ENCODE measurements around the gene NUFIP1. TPM values are rescaled to one million over a fixed set of nuclear protein-coding genes. Genes with fewer than 3 reads are reported as not detected.

NUFIP1 gene
- total RNA-seq, 1 donor from 2014 or later, result 8.8 TPM

DNA sequence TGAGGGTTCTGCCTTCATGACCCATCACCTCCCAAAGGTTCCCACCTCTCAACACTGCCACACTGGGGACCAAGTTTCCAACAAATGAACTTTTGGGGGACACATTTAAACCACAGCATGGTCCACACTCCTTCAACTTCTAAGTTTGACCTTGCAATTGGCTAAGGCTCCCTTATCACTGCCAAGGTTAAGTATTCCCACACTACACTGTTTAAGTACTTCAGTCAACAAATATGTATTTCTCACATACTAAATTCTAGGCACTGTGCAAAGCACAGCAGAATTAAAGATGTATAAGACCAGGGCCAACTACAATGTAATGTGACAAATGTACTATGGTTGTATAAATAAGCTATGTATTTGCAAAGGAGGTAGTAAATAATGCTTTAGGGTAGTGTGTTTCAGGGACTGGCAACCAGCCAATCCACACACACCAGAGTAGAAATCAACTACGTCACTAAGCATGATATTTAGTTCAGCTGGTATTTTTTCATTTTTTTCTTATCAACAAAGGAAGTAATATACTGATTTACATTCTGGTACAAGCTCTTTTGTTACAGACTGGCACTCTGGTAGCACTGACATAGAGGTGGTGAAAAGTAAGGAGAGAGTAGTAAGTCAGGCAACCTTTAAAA is 12.2 kb downstream of the NUFIP1 start:
- H3K9me3 Mint-ChIP-seq (ENCODE audit: low read depth), result no peaks in the 10 kb centered on the region
- H3K4me1 Mint-ChIP-seq (ENCODE audit: low read depth), result no peaks in the 10 kb centered on the region
- DNase-seq (ENCODE audit: low spot score, unreplicated experiment), result no peak
- H3K4me3 Mint-ChIP-seq (ENCODE audit: low read depth), result no peak overlapping the region
- TF ChIP-seq, protein P1, sequence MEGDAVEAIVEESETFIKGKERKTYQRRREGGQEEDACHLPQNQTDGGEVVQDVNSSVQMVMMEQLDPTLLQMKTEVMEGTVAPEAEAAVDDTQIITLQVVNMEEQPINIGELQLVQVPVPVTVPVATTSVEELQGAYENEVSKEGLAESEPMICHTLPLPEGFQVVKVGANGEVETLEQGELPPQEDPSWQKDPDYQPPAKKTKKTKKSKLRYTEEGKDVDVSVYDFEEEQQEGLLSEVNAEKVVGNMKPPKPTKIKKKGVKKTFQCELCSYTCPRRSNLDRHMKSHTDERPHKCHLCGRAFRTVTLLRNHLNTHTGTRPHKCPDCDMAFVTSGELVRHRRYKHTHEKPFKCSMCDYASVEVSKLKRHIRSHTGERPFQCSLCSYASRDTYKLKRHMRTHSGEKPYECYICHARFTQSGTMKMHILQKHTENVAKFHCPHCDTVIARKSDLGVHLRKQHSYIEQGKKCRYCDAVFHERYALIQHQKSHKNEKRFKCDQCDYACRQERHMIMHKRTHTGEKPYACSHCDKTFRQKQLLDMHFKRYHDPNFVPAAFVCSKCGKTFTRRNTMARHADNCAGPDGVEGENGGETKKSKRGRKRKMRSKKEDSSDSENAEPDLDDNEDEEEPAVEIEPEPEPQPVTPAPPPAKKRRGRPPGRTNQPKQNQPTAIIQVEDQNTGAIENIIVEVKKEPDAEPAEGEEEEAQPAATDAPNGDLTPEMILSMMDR (IDR thresholded peaks at IDR 0.05; ENCODE audit: unreplicated experiment), result no peak
- peaks cover 11% of the 10 kb centered on the region for H3K36me3 Mint-ChIP-seq (ENCODE audit: insufficient read depth)
- no peaks in the 10 kb centered on the region for H3K27me3 Mint-ChIP-seq
- H3K27ac Mint-ChIP-seq, result no peak overlapping the region

DNA sequence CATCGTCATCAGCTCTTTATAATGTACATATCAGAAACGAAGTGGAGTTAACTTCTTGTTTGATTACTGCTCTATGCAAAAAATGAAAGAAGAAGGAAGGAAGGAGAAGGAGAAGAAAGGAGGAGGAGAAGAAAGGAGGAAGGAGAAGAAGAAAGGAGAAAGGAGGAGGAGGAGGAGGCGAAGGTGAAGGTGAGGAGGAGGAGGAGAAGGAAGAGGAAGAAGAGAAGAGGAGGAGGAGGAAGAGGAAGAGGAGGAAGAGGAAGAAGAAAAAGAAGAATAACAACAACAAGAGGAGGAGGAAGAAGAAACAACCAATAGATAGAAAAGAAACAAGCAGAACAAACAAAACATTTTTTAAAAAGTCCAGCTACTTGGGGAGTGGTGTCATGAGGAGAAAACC is 13.1 kb downstream of the NUFIP1 start:
- peaks cover 11% of the 10 kb centered on the region for H3K36me3 Mint-ChIP-seq (ENCODE audit: insufficient read depth)
- DNase-seq (ENCODE audit: low spot score, unreplicated experiment), result no peak
- no peaks in the 10 kb centered on the region for H3K27me3 Mint-ChIP-seq
- TF ChIP-seq, protein P1 (IDR thresholded peaks at IDR 0.05; ENCODE audit: unreplicated experiment), result no peak
- H3K9me3 Mint-ChIP-seq (ENCODE audit: low read depth), result no peaks in the 10 kb centered on the region
- no peaks in the 10 kb centered on the region for H3K4me1 Mint-ChIP-seq (ENCODE audit: low read depth)
- no peak overlapping the region for H3K27ac Mint-ChIP-seq
- no peak overlapping the region for H3K4me3 Mint-ChIP-seq (ENCODE audit: low read depth)

DNA sequence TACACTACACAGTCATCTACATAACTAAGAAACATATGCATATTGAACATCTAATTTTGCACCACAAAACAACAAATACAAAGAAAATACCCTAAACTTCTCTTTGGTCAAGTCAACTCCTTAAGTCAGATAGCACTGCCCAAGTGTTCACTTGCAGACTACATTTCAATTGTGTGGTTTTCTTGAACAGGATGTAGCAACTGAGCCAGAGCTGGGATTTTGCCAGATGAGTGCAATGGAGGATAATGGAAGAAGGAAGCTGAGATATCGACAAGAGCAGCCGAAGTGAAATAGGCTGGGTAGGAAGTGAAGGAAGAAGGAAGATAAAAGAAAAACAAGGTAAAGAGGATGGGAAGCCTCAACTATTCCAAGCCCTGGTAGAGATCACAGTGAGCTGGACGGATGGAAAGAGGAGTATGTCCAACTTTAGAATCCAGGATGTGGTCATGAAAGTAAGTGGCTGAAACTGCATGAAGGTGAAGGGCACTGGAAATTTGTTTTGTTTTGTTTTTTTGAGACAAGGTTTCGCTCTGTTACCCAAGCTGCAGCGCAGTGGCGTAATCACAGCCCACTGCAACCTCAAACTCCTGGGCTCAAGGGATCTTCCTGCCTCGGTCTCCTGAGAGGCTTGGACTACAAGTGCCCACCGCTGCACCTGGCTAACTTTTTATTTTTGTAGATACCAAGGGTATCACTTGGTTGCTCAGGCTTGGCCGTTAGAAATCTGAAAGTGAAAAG is 15.0 kb downstream of the NUFIP1 start:
- H3K4me3 Mint-ChIP-seq (ENCODE audit: low read depth), result no peak overlapping the region
- H3K27me3 Mint-ChIP-seq, result no peaks in the 10 kb centered on the region
- H3K9me3 Mint-ChIP-seq (ENCODE audit: low read depth), result no peaks in the 10 kb centered on the region
- no peak overlapping the region for H3K27ac Mint-ChIP-seq
- DNase-seq (ENCODE audit: low spot score, unreplicated experiment), result no peak
- no peaks in the 10 kb centered on the region for H3K4me1 Mint-ChIP-seq (ENCODE audit: low read depth)
- peaks cover 11% of the 10 kb centered on the region for H3K36me3 Mint-ChIP-seq (ENCODE audit: insufficient read depth)
- TF ChIP-seq, protein P1 (IDR thresholded peaks at IDR 0.05; ENCODE audit: unreplicated experiment), result no peak

DNA sequence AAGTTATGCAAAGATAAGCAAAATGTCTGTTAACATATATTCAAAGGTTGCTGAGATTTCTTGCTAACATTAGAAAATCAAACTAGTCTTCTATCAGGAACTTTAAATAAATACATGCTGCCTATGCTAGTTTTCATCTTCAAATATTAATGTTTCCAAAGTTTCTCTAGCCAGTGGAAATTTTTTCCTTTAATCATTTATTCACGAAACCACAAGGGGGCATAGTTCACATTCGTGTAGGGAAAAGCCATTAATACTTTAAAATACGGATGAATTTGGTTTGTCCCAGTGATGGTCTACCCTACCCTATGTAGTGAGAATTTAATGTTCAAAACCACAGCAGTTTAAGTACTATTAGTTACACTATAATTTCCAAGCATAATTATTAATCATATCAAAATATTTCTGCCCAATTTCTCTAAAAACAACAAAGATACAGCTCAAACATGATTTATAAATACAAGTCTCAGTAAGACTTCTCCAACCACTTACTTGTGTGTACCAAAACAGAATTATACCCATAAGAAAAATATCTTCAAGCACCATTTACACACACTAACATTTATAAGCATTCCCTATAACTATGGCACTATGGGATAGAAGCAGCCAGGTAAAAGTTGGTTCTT is 16.2 kb downstream of the NUFIP1 start:
- no peaks in the 10 kb centered on the region for H3K4me1 Mint-ChIP-seq (ENCODE audit: low read depth)
- no peaks in the 10 kb centered on the region for H3K27me3 Mint-ChIP-seq
- TF ChIP-seq, protein P1 (IDR thresholded peaks at IDR 0.05; ENCODE audit: unreplicated experiment), result peak; percentile 72
- H3K4me3 Mint-ChIP-seq (ENCODE audit: low read depth), result no peak overlapping the region
- H3K27ac Mint-ChIP-seq, result no peak overlapping the region
- no peak for DNase-seq (ENCODE audit: low spot score, unreplicated experiment)
- H3K9me3 Mint-ChIP-seq (ENCODE audit: low read depth), result no peaks in the 10 kb centered on the region
- H3K36me3 Mint-ChIP-seq (ENCODE audit: insufficient read depth), result peaks cover 7% of the 10 kb centered on the region
